HG02588 (cell line): ENCODE results near the gene FAM8A1.
"Not testable (repeated sequence)": the region's sequence is repeated elsewhere in the genome, so short reads cannot be mapped to it uniquely, and the experiment has no call there.

Experiments
- ATAC-seq: cut with Tn5 transposase; IDR thresholded peaks from one replicate; pipeline ENCODE4 v1.9.1; 2021; ENCODE audit warnings: mild to moderate bottlenecking, moderate library complexity; ENCODE audit not compliant: unreplicated experiment

FAM8A1 gene

GRCh38 chr6:17599877-17600526 is at the start of gene FAM8A1:
FAM8A1 (plus strand) TSS chr6:17600302; CDS start chr6:17600410, 108 bp downstream.
- peak; percentile 87 for ATAC-seq

GRCh38 chr6:17551383-17551958 is 48.6 kb upstream of the FAM8A1 start:
- no peak for ATAC-seq

- ATAC-seq: no peak
Observed at GRCh38 chr6:17552861-17553260, 47.2 kb upstream of the FAM8A1 start.

- no peak for ATAC-seq
Observed at GRCh38 chr6:17556014-17556413, 44.1 kb upstream of the FAM8A1 start.

GRCh38 chr6:17562636-17563035 is 37.5 kb upstream of the FAM8A1 start:
- ATAC-seq: no peak

GRCh38 chr6:17565399-17565798 is 34.7 kb upstream of the FAM8A1 start:
- no peak for ATAC-seq

GRCh38 chr6:17574866-17575560 is 25.1 kb upstream of the FAM8A1 start:
- ATAC-seq: no peak

- ATAC-seq: no peak
Observed at GRCh38 chr6:17577059-17577458, 23.0 kb upstream of the FAM8A1 start.

GRCh38 chr6:17580518-17581048 is 19.5 kb upstream of the FAM8A1 start:
- ATAC-seq: no peak

GRCh38 chr6:17581282-17581681 is 18.8 kb upstream of the FAM8A1 start:
- ATAC-seq: not testable (repeated sequence)

- no peak for ATAC-seq
Observed at GRCh38 chr6:17583811-17584210, 16.3 kb upstream of the FAM8A1 start.

- no peak for ATAC-seq
Observed at GRCh38 chr6:17584241-17584803, 15.8 kb upstream of the FAM8A1 start.

GRCh38 chr6:17585766-17586490 is 14.2 kb upstream of the FAM8A1 start:
- no peak for ATAC-seq

GRCh38 chr6:17586623-17587022 is 13.5 kb upstream of the FAM8A1 start:
- ATAC-seq: not testable (repeated sequence)

GRCh38 chr6:17588011-17588410 is 12.1 kb upstream of the FAM8A1 start:
- ATAC-seq: no peak

- no peak for ATAC-seq
Observed at GRCh38 chr6:17589406-17590096, 10.6 kb upstream of the FAM8A1 start.

GRCh38 chr6:17591287-17591686 is 8.8 kb upstream of the FAM8A1 start:
- ATAC-seq: no peak

- no peak for ATAC-seq
Observed at GRCh38 chr6:17593246-17593645, 6.9 kb upstream of the FAM8A1 start.

- no peak for ATAC-seq
Observed at GRCh38 chr6:17596085-17596484, 4.0 kb upstream of the FAM8A1 start.
